IMR-90 (cell line): ENCODE data around the gene IL1RAPL1. TPM values are rescaled to one million over a fixed set of nuclear protein-coding genes. Genes with fewer than 3 reads are reported as not detected.

Experiments used
- ATAC-seq: fragments of 200-7000 bp; cut with Tn5 transposase; 2 replicates; pipeline ENCODE4 v1.9.1; 2020; ENCODE audit warnings: low read depth, mild to moderate bottlenecking, moderate library complexity
- BruUV-seq: library from RNA; stranded (reverse); fragments of 400-500 nt; replicated peaks from 2 replicates; lab custom pipeline; 2021; lab: Mats Ljungman, UMichigan
- CTCF ChIA-PET: fragments of 300-600 bp; formaldehyde crosslinking; extraction: SDS; loops from one replicate; lab custom pipeline; 2021; ENCODE audit warnings: antibody characterized with exemption; lab: Yijun Ruan, JAX
- POLR2A ChIA-PET: fragments of 300-600 bp; sonication (Branson Sonifier 250); formaldehyde crosslinking; loops from one replicate; lab custom pipeline; 2022; ENCODE audit warnings: antibody characterized with exemption; ENCODE audit not compliant: unreplicated experiment; lab: Charles Lee
- DNase-seq: peaks from one replicate; pipeline ENCODE4 v3.0.0; 2013
- H2AFZ ChIP-seq: replicated peaks from 2 replicates; pipeline ENCODE3; 2013; ENCODE audit warnings: low read length, mild to moderate bottlenecking; ENCODE audit not compliant: poor library complexity
- H2AK5ac ChIP-seq: 2 replicates; pipeline ENCODE4 v1.6.1; 2013; ENCODE audit warnings: low read depth, low read length, inconsistent platforms
- H2AK9ac ChIP-seq: replicated peaks from 2 replicates; pipeline ENCODE3; 2013; ENCODE audit warnings: mild to moderate bottlenecking, low read depth, low read length, moderate library complexity; ENCODE audit not compliant: poor library complexity
- H2BK120ac ChIP-seq: 2 replicates; pipeline ENCODE4 v1.6.1; 2013; ENCODE audit warnings: low read depth, low read length, inconsistent platforms
- H2BK15ac ChIP-seq: 3 replicates; pipeline ENCODE4 v1.6.1; 2013; ENCODE audit warnings: low read depth, low read length, inconsistent platforms
- H2BK20ac ChIP-seq: 2 replicates; pipeline ENCODE4 v1.6.1; 2013; ENCODE audit warnings: low read depth, mild to moderate bottlenecking, inconsistent platforms, low read length, moderate library complexity
- H2BK5ac ChIP-seq: 2 replicates; pipeline ENCODE4 v1.6.1; 2013; ENCODE audit warnings: mild to moderate bottlenecking, low read depth, low read length, inconsistent platforms; ENCODE audit not compliant: poor library complexity, severe bottlenecking
- H3K14ac ChIP-seq: replicated peaks from 2 replicates; pipeline ENCODE4 v1.6.1; 2013; ENCODE audit warnings: low read depth, low read length, inconsistent platforms
- H3K18ac ChIP-seq: 2 replicates; pipeline ENCODE4 v1.6.1; 2013; ENCODE audit warnings: low read depth, low read length, control low read depth
- H3K23ac ChIP-seq: 2 replicates; pipeline ENCODE4 v1.6.1; 2013; ENCODE audit warnings: low read depth, low read length, inconsistent platforms
- H3K27ac ChIP-seq: 2 replicates; pipeline ENCODE4 v1.5.1; 2013; ENCODE audit warnings: mild to moderate bottlenecking, control low read depth, low read length; ENCODE audit not compliant: insufficient read depth
- H3K27me3 ChIP-seq: 2 replicates; pipeline ENCODE4 v1.6.1; 2013; ENCODE audit warnings: low read length; ENCODE audit not compliant: control insufficient read depth, insufficient read depth
- H3K36me3 ChIP-seq: 2 replicates; pipeline ENCODE4 v1.6.1; 2013; ENCODE audit warnings: low read length, mixed read lengths; ENCODE audit not compliant: control insufficient read depth, insufficient read depth
- H3K4ac ChIP-seq: 2 replicates; pipeline ENCODE4 v1.6.1; 2013; ENCODE audit warnings: low read depth, low read length, inconsistent platforms
- H3K4me1 ChIP-seq: 2 replicates; pipeline ENCODE4 v1.6.1; 2013; ENCODE audit warnings: low read length, mixed read lengths; ENCODE audit not compliant: control insufficient read depth, insufficient read depth
- H3K4me2 ChIP-seq: 2 replicates; pipeline ENCODE4 v1.6.1; 2013; ENCODE audit warnings: low read depth, mild to moderate bottlenecking, control low read depth, low read length, moderate library complexity
- H3K4me3 ChIP-seq: 2 replicates; pipeline ENCODE4 v1.5.1; 2013; ENCODE audit warnings: low read depth, mild to moderate bottlenecking, control low read depth, low read length, moderate library complexity; ENCODE audit not compliant: insufficient read depth
- H3K56ac ChIP-seq: 2 replicates; pipeline ENCODE4 v1.6.1; 2013; ENCODE audit warnings: low read length, inconsistent platforms; ENCODE audit not compliant: insufficient read depth; ENCODE audit errors: extremely low read depth
- H3K79me1 ChIP-seq, 2 experiments: 2 replicates each; pipeline ENCODE4 v1.6.1; 2013; ENCODE audit warnings: low read length in 2 of 2, inconsistent platforms in 1 of 2, low read depth in 1 of 2
- H3K9ac ChIP-seq: 2 replicates; pipeline ENCODE4 v1.6.1; 2013; ENCODE audit warnings: low read depth, low read length, control low read depth
- H3K9me1 ChIP-seq: 2 replicates; pipeline ENCODE4 v1.6.1; 2013; ENCODE audit warnings: low read length, inconsistent platforms; ENCODE audit not compliant: insufficient read depth
- H3K9me3 ChIP-seq: 2 replicates; pipeline ENCODE4 v1.6.1; 2013; ENCODE audit warnings: low read length; ENCODE audit not compliant: control insufficient read depth, insufficient read depth
- H4K20me1 ChIP-seq: 2 replicates; pipeline ENCODE4 v1.6.1; 2013; ENCODE audit warnings: low read length, inconsistent platforms; ENCODE audit not compliant: insufficient read depth
- H4K5ac ChIP-seq: 2 replicates; pipeline ENCODE4 v1.6.1; 2013; ENCODE audit warnings: mild to moderate bottlenecking, low read depth, low read length, control low read depth
- H4K8ac ChIP-seq, 2 experiments: 2 replicates each; pipeline ENCODE4 v1.6.1; 2013; ENCODE audit warnings: low read depth in 2 of 2, low read length in 2 of 2, control low read depth in 1 of 2, inconsistent platforms in 1 of 2
- H4K91ac ChIP-seq: 2 replicates; pipeline ENCODE4 v1.6.1; 2013; ENCODE audit warnings: low read depth, low read length, inconsistent platforms; ENCODE audit not compliant: insufficient read depth
- BHLHE40 ChIP-seq: fragments of 150-350 bp; IDR thresholded peaks from 2 replicates; pipeline ENCODE4 v1.6.1; 2016; ENCODE audit warnings: mild to moderate bottlenecking, low read depth, low read length
- CTCF ChIP-seq: conservative IDR thresholded peaks from 2 replicates; pipeline ENCODE4 v1.5.1; 2012; ENCODE audit warnings: mild to moderate bottlenecking, low read depth, low read length, improper control_type of control experiment
- FOS ChIP-seq: fragments of 150-350 bp; IDR thresholded peaks from 2 replicates; pipeline ENCODE4 v1.6.1; 2016; ENCODE audit warnings: low read depth, low read length
- MXI1 ChIP-seq: IDR thresholded peaks from 2 replicates; pipeline ENCODE4 v1.6.1; 2012; ENCODE audit warnings: low read depth, mild to moderate bottlenecking, low read length, moderate library complexity, borderline replicate concordance
- WGBS, 2 experiments: methylation state at CpG; one replicate each; pipeline versions ENCODE4 v1.1.5 to v1.1.7; 2013; ENCODE audit warnings: missing lambda C conversion rate in 2 of 2; ENCODE audit not compliant: insufficient read length in 1 of 2; ENCODE audit errors: extremely low coverage in 2 of 2; 5-methylcytosine and 5-hydroxymethylcytosine counted together
- dilution Hi-C: fragments of 300-500 bp; cut with HindIII; formaldehyde crosslinking; loops from one replicate; pipeline ENCODE4 v1.14.3; 2018; ENCODE audit warnings: low sequenced_read_pairs; ENCODE audit not compliant: unreplicated experiment
- in situ Hi-C: fragments of 300-500 bp; cut with MboI; formaldehyde crosslinking; loops from 3 replicates; pipeline ENCODE4 v1.14.3; 2019; ENCODE audit warnings: low sequenced_read_pairs, inconsistent platforms, mixed read lengths
- intact Hi-C: fragments of 100-400 bp; cut with micrococcal nuclease; formaldehyde crosslinking; loops from 2 replicates; pipeline ENCODE4 v1.10.0; 2022
- polyA plus RNA-seq, 3 experiments: library from polyadenylated mRNA; depleted of rRNA; stranded (reverse); fragments of >200 nt; gene quantifications; 2 replicates each; pipeline ENCODE4 v1.2.3, GENCODE V29; 2012; ENCODE audit warnings: low replicate concordance in 1 of 3
- total RNA-seq: library from RNA; depleted of rRNA; stranded (reverse); fragments of >200 nt; gene quantifications from 2 replicates; pipeline ENCODE4 v1.2.3, GENCODE V29; 2012
- TF ChIP-seq, protein P1 (sequence below): fragments of 150-350 bp; IDR thresholded peaks from 2 replicates; pipeline ENCODE4 v1.6.1; 2017; ENCODE audit warnings: mild to moderate bottlenecking, antibody characterized with exemption, low read length, low read depth

The IL1RAPL1 gene
- total and polyA plus RNA-seq, 2 of the 4 experiments (the other 2 are of a cell fraction) = 1.5 to 9.0 TPM

GRCh38 chrX:28889591-28890090 lies 302.4 kb downstream of the IL1RAPL1 start:
- Histone ChIP-seq H3K79me1 (no peaks in the 10 kb centered on the region), H3K4me2 (no peak overlapping the region), H3K9me3 (no peaks in the 10 kb centered on the region), H3K4ac (no peak overlapping the region), H4K20me1 (no peaks in the 10 kb centered on the region), H3K14ac (no peak overlapping the region), H3K4me3 (no peak overlapping the region), H3K27ac (no peak overlapping the region), H2BK20ac (no peak overlapping the region), H3K18ac (no peak overlapping the region), H3K27me3 (no peaks in the 10 kb centered on the region), H3K56ac (no peak overlapping the region), H2AK5ac (no peak overlapping the region), H2BK15ac (no peak overlapping the region), H2AK9ac (no peak overlapping the region), H2AFZ (no peak overlapping the region), H3K9me1 (no peaks in the 10 kb centered on the region), H3K9ac (no peak overlapping the region), H3K36me3 (no peaks in the 10 kb centered on the region), H3K23ac (no peak overlapping the region), H2BK120ac (no peak overlapping the region), H4K5ac (no peak overlapping the region), H2BK5ac (no peak overlapping the region), H4K91ac (no peak overlapping the region), H4K8ac (no peak overlapping the region), H3K4me1 (no peaks in the 10 kb centered on the region)
- dilution Hi-C loops = no loop called here
- intact Hi-C loops = no loop called here
- ATAC-seq (no peak), DNase-seq (no peak)
- in situ Hi-C loops = no loop called here
- TF ChIP-seq FOS (no peak), CTCF (no peak), MXI1 (no peak), BHLHE40 (no peak)
- TF ChIP-seq, protein P1, sequence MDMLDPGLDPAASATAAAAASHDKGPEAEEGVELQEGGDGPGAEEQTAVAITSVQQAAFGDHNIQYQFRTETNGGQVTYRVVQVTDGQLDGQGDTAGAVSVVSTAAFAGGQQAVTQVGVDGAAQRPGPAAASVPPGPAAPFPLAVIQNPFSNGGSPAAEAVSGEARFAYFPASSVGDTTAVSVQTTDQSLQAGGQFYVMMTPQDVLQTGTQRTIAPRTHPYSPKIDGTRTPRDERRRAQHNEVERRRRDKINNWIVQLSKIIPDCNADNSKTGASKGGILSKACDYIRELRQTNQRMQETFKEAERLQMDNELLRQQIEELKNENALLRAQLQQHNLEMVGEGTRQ = no peak
- ChIA-PET CTCF (no interaction called here), POLR2A (no interaction called here)
- 78% methylated on average over 1 of the region's 8 CpGs; no CpG with 5 or more reads in 1 of the 2 experiments for WGBS, 2 experiments
- no TSS peak for BruUV-seq
